Stimulated activated CD8-positive, alpha-beta memory T cell treated with anti-CD3 and anti-CD28 coated beads, Interleukin-7, amount 100 ng/mL, for 24 hours (primary cell): ENCODE measurements around the gene SCGB3A1.
A peak's percentile ranks its signal among the peaks of the same experiment; 100 is the strongest.

ENCODE experiments used
- DNase-seq: peaks from one replicate; pipeline ENCODE4 v3.0.0-alpha.2; 2020; ENCODE audit warnings: low read depth

SCGB3A1 gene

DNA sequence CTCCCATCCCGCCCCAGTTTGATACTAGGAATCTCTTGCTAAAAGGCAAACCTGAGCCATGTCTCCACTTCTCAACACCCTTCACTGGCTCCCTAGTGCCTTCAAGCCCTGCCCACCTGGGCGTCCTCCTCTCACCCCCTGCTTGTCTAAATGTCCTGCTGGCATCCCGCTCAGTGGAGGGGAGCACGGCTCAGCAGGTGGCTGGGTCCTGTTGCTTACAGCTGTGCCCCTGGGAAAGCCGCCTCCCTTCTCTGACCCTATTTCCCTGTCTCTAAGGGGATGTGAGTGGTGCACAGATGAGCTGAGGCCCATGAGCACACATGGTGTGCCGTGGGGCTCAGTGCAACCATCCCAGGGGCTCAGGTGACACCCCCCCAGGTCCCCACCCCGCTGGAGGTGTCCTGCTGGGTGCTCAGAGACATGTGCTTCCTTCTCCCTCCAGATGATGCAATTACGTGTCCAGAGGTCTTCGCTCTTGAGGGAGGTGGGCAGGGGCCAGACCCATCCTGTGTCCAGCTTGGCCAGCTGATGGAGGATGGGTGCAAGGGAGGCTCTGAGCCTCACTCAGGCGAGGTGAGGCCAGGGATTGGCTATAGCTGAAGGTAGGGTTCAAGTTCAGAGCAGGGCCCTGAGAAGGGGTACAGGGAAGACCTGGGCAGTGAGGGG, 34.0 kb upstream of the SCGB3A1 start:
- no peak for DNase-seq

- DNase-seq: no peak
Observed at GRCh38 chr5:180624587-180624986, 33.3 kb upstream of the SCGB3A1 start.

DNA sequence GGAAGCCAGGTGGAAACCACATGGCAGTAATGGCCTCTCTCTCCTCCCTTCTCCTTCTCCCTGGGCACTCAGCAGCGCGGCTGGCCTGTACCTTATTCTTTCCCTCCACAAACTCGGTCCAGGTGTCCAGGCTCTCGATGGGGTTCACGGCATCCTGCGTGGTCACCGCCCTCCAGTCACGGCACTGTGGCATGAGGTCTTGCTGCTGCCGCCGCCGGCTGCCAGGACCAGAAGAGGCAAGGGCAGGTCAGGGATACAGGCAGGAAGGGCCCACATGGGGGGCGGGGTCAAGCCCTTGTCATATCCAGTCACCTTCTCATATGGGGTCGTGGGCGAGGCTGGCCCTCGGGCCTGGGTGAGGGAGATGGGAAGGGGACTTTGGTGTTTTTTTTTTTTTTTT, 32.5 kb upstream of the SCGB3A1 start:
- DNase-seq: no peak

DNA sequence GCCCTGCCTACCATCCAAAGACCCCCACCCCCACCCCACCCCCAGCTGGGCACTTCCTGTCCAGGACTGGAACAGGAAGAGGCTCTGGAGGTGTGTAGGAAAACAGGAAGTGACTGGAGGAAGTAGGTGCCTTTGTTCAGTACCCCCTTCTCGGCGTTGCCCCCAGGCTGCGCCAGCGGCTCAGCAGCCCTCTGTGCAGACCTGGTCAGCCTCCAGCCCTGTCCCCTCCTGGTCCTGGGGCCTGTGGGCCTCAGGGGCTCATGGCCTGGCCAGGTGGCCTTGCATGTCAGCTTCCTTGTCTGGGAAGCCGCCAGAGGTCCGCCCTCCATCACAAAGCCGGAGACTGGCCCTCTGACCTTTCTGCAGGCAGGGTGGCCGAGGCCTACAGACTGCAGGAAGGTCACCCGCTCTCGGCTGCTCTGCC, 32.1 kb upstream of the SCGB3A1 start:
- no peak for DNase-seq

- no peak for DNase-seq
Observed at GRCh38 chr5:180622910-180623309, 31.6 kb upstream of the SCGB3A1 start.

GRCh38 chr5:180621311-180621710, 30.0 kb upstream of the SCGB3A1 start:
- DNase-seq: no peak

DNA sequence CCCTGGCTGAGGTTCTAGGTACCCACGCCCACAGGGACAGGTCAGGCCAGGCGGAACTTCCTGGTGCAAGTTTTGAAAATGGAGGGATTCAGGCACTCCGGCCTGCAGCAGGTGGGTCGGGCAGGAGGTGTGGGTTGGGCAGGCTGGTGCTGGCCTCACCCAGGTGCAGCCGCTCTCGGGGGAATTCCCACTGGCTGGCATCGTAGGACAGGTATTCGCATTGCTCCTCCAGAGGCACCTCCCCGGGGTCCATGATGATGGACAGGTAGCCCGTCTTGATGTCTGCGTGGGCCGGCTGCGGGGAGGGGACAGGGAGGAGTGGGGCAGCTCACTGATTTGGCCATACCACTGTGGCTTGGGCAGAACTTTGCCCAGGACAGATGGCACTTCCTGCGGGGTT, 28.7 kb upstream of the SCGB3A1 start:
- DNase-seq: no peak

GRCh38 chr5:180619563-180619915, 28.2 kb upstream of the SCGB3A1 start:
- no peak for DNase-seq

GRCh38 chr5:180618829-180619562, 27.7 kb upstream of the SCGB3A1 start:
- DNase-seq: peak; percentile 8

GRCh38 chr5:180618487-180618828, 27.2 kb upstream of the SCGB3A1 start:
- no peak for DNase-seq

- DNase-seq: no peak
Observed at GRCh38 chr5:180613814-180614188, 22.5 kb upstream of the SCGB3A1 start.

DNA sequence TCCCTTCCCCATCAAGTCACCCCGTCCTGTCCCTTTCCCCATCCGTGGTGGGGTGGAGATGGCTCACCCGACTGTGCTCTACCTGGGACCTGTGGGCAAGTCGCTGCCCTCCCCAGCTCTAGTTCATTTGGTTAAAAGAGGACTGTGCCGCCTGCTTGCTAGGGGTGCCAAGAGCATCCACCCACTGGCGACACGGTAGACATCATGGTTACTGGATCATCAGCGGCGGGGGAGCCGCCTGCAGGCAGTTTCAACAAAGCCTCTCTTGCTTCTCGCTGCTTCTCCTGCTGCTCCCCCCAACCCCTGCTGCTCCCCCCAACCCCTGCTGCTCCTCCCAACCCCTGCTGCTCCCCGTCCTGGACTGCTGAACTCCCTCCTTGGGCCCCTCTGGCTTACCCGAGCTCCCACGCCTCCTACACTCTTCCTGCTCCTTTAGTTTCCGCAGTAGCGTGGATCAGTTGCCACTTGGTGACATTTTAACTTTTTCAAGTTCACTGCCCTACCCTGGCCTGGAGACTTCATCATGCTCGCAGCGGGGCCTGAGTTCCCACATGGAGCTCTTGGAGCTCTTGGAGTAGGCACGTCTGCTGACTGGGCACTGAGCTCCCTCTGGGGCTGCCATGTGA, 22.0 kb upstream of the SCGB3A1 start:
- no peak for DNase-seq

- no peak for DNase-seq
Observed at GRCh38 chr5:180612683-180613082, 21.4 kb upstream of the SCGB3A1 start.

DNA sequence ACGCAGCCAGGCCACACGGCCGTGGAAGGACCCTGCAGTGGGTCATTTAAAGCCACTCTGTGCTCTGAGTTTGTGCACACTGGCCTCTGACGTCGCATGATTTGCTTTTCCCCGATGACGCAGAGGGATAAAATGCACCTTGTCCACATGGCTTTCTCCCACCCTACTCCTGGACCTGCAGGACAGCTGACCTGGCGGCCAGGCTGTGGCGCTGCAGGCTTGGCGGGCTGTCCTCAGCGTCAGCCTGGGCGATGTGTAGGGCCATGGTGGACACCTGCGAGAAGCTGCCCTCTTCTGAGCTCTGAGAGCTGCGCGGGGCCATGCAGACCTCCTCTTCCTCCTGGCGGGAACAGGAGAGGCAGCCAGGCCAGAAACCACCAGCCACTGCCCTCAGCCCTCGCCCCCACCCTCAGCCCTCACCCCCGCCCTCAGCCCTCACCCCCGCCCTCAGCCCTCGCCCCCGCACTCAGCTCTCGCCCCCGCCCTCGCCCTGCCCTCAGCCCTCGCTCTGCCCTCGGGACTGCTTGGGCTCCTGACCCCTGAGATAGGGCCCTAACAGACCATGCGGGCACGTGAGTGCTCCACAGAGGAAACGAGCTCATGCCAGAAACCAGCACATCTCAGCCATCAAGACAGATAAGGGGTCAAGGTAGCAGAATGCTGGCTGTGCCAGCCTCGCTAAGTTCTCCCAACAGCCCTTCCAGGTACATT, 20.0 kb upstream of the SCGB3A1 start:
- no peak for DNase-seq

DNA sequence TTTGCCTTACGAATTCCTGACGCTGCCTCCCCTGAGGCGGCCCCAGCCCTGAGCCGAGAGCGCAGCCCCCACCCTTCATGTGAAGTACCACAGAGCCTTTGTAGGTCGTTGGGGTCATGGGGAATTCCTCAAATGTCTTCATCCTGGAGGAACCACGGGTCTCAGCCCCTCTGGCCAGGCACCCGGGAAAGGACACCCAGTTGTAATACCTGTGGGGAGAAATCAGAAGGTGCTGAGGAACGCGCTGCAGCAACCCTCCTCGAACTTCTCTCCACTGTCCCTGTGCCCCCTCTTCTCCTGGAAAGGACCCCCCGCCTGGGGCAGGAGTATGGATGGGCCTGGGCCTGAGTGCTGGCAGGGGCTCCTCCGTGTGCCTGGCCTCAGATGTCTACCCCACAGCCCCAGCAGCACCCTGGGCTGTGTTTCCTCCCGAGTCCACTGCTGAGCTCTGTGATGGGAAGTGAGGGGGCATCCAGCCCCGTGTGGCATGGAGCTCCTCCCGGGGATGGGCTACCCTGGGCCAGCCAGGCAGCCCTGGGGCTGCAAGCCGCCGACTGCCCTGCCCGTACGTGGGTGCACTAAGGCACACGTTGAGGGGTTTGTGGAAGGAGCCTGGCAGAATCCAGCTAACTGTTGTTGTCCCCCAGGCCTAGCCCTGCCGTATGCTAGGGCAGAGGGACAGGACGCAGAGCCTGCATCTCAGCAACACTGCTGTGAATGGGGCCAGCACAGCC, 18.7 kb upstream of the SCGB3A1 start:
- no peak for DNase-seq

DNA sequence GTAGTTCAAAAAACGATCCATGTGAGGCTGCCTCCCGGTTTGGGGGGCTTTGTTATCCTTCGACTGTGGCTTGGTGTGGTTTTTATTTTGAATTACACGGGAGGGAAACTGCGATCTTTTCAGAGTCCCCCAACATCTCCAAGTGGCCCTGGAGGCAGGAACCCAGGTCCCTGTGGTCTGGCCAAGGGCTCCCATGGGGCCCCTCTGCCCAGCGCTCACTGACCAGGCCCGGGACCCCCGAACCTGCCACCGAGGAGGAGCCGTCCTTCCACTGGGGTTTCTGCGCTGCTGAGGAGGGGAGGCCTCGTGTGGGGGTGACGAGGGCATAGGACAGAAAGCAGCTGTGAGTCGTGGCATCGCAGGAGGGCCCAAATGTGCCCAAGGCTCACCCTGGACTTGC, 18.1 kb upstream of the SCGB3A1 start:
- DNase-seq: no peak

DNA sequence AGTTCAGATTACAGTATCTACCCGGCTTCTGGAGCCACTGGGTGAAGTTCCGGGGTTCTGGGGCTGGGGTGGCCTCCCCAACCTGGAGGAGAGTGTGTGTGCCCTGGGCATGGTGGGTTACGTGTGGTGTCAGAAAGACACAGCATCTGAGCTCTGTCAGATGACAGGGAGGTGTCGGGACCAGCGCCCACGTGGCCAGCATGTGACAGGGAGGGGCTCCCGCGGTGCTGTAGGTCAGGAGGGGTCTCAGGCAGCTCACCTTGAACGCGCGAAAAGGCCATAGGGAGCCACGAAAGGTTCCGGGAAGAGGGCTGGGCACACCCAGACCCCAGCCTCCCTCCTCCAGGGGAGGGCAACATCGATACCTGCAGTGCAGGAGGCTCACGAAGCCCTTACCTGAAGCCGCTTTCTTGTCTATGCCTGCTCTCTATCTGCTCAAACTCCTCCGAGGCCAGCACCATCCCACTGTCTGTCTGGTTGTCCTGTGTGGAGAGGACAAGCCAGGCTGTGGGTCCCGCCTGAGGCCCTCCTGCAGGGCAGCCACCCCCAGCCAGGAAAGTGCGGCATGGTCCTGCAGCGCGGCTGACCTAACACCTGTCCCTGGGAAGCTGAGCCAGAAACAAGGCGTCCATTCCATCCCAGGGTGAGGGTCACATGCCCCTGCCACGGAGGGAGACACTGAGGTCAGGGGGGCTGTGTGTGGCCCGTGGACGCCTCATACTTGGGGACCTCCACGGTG, 17.4 kb upstream of the SCGB3A1 start:
- DNase-seq: no peak

DNA sequence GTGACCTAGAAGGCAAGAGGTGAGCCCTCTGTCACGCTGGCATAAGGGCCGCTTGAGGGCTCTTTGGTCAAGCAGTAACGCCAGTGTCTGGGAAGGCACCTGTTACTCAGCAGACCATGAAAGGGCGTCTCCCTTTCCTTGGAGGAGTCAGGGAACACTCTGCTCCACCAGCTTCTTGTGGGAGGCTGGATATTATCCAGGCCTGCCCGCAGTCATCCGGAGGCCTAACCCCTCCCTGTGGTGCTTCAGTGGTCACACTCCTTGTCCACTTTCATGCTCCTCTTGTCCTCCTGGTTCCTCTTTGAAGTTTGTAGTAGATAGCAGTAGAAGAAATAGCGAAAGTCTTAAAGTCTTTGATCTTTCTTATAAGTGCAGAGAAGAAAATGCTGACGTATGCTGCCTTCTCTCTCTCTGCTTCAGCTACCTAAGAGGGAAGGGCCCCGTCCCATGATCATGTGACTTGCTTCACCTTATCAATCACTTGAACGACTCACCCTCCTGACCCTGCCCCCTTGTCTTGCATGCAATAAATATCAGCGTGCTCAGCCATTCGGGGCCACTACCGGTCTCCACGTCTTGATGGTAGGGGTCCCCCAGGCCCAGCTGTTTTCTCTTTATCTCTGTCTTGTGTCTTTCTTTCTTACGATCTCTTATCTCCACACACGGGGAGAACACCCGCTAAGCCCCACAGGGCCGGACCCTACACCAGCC, 16.7 kb upstream of the SCGB3A1 start:
- no peak for DNase-seq

GRCh38 chr5:180606215-180606785, 15.0 kb upstream of the SCGB3A1 start:
- no peak for DNase-seq

DNA sequence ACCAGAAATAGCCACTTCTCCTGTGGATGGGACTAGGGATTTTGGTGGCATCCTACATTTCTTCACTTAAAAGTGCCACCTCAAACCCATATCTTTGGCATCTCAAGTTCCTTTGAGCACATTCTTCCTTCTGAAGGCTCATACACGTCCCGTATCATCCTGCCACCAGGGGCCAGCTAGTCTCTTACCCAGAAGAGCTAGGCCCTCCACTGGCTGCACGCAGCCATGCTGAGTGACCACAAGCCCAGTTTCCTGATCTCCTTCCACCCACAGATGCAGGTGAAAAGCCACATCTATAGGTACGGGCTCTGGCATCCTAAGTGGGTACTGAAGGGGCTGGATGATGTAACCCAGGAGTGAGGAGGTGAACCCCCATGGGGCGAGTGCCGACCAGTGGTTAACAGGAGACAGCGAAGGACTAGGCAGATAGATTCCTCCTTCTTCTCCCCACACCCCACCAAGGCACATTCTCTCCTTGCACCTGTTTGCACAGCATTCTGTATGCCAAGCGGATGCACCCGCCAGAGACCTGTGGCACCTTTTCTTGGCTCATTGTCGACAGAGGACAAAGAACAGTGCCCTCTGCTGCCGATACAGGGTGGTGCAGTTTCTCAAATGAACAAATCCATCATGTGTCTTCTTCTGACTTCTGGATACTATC, 14.4 kb upstream of the SCGB3A1 start:
- DNase-seq: peak; percentile 42
